ENCODE results near the gene G6PC2.
"Not testable (repeated sequence)": the region's sequence is repeated elsewhere in the genome, so short reads cannot be mapped to it uniquely, and the experiment has no call there.

G6PC2 gene, protein sequence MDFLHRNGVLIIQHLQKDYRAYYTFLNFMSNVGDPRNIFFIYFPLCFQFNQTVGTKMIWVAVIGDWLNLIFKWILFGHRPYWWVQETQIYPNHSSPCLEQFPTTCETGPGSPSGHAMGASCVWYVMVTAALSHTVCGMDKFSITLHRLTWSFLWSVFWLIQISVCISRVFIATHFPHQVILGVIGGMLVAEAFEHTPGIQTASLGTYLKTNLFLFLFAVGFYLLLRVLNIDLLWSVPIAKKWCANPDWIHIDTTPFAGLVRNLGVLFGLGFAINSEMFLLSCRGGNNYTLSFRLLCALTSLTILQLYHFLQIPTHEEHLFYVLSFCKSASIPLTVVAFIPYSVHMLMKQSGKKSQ

DNA sequence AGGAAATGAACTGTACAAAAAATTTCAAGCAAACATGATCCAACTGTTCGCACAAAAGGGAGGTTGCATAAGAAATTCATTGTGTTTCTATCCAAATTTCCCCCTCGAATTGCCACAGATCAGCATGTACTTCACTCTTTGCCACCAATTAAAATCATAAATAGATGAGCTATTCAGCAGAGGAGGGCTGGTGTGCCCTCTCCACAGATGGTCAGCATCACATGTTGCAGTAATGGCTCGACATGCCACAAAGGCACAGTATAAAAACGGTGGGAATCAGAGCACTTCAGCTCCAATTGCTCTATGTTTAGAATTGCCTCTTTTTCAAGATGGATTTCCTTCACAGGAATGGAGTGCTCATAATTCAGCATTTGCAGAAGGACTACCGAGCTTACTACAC, at the start of gene G6PC2:
TSS of gene G6PC2 (plus strand) at position 289 of the 400 bp plus-strand sequence. CDS start at position 330, 41 bp downstream.
- TF ChIP-seq, protein P1, sequence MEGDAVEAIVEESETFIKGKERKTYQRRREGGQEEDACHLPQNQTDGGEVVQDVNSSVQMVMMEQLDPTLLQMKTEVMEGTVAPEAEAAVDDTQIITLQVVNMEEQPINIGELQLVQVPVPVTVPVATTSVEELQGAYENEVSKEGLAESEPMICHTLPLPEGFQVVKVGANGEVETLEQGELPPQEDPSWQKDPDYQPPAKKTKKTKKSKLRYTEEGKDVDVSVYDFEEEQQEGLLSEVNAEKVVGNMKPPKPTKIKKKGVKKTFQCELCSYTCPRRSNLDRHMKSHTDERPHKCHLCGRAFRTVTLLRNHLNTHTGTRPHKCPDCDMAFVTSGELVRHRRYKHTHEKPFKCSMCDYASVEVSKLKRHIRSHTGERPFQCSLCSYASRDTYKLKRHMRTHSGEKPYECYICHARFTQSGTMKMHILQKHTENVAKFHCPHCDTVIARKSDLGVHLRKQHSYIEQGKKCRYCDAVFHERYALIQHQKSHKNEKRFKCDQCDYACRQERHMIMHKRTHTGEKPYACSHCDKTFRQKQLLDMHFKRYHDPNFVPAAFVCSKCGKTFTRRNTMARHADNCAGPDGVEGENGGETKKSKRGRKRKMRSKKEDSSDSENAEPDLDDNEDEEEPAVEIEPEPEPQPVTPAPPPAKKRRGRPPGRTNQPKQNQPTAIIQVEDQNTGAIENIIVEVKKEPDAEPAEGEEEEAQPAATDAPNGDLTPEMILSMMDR (IDR thresholded peaks at IDR 0.05; ENCODE audit: borderline replicate concordance, insufficient read depth, low read depth, low read length) = no peak
- H3K4me3 ChIP-seq (ENCODE audit: low read depth, low read length) = no peak within 1 kb of the TSS

DNA sequence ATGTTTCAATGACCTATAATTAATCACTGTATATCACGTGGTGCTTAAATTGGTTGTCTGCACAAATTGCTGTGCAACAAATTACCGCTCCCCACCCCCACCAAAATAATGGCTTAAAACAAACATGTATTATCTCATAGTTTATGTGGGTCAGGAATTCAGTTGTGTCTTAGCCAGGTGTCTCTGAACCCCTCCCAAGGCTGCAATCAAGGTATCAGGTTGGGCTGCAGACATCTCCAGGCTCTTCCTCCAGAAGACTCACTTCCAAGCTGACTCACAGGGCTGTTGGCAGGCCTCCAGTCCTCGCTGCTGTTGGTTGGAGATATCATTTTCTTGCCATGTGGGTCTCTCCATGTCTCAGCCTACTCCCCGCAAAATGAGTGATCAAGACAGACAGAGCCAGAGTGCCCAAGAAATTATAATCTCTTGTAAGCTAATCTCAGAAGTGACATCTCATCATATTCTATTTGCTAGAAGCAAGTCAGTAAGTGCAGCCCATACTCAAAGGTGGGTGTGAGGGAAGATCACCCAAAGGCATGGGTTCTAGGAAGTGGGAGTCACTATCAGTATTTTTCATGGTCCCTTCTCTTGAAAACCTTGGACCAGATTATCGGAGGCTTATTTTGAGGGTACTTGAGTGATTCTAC, 49.3 kb upstream of the G6PC2 start:
- TF ChIP-seq, protein P1 (IDR thresholded peaks at IDR 0.05; ENCODE audit: borderline replicate concordance, insufficient read depth, low read depth, low read length) = no peak
- no peak overlapping the region for H3K4me3 ChIP-seq (ENCODE audit: low read depth, low read length)

DNA sequence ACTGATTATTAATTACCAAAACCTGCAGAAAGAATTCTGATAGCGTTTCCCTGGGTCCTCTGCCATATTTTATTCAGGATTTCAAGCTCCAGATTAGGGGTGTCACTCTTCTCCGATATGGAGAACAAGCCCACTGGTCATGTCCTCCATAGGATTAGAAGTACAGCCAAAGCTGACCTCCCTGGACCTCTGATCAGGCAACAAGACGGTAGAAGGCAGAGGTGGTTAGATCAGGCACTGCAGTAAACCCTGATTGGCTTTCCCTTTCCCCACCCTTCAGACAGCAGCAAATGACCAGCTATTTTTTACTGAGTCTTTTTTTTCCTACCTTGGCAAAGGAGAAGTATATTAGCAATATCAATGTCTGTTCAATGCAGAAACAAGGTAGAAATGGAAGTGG, 48.6 kb upstream of the G6PC2 start:
- TF ChIP-seq, protein P1 (IDR thresholded peaks at IDR 0.05; ENCODE audit: borderline replicate concordance, insufficient read depth, low read depth, low read length) = no peak
- H3K4me3 ChIP-seq (ENCODE audit: low read depth, low read length) = no peak overlapping the region

DNA sequence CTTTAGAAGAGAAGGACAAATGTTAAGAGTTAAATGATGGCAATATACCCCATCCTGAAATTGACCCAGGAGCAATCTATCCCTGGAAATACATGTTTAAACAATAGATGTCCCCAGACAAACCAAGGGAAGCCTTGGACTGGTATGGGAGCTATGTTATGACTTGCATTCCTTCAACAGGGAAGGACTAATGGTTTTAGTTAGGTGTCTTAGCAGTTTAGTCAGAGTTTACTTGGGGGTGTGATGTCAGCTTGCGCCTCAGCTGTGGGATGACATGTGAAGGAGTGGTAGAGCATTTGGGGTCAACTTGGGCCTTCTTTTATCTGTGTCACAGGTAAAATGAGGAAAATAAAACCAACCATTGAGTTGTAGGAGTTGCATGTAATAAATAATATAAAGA, 47.6 kb upstream of the G6PC2 start:
- H3K4me3 ChIP-seq (ENCODE audit: low read depth, low read length) = no peak overlapping the region
- TF ChIP-seq, protein P1 (IDR thresholded peaks at IDR 0.05; ENCODE audit: borderline replicate concordance, insufficient read depth, low read depth, low read length) = no peak

DNA sequence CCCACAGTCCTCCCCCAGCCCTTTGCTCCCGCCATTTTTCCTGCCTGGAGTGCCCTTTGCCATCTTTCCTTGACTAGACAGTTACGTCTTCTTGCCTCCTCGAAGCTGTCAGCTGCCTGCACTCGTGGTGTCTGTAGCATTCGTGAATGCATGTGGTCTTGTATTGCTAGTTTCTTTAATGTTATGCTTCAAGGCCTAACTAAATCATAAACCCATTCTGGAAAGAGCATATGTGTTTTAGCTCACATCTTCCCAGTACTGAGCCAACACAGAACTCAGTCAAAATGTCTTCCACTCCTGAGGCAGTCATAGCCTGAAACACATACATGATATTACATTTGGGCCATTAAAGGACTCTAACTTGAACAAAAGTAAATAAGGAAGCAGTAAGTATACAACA, 46.4 kb upstream of the G6PC2 start:
- TF ChIP-seq, protein P1 (IDR thresholded peaks at IDR 0.05; ENCODE audit: borderline replicate concordance, insufficient read depth, low read depth, low read length) = no peak

DNA sequence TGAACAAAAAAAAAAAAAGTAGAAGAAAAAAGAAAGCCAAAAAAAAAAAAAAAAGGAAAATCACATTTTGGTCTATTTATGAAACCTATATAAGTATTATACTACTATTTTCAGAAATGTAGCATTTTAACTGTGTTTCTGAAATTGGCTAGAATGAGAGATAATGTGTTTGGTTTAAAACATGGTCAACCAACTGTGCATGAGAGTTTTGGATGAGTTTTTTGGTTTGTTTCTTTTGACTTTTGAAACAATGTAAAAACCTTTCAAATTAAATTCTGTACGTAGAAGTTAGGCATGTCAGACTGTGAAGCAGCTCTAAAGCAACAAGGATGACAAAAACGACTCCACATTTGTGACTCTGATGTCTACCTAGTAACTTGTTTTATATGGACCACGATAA, 45.5 kb upstream of the G6PC2 start:
- H3K4me3 ChIP-seq (ENCODE audit: low read depth, low read length) = no peak overlapping the region
- TF ChIP-seq, protein P1 (IDR thresholded peaks at IDR 0.05; ENCODE audit: borderline replicate concordance, insufficient read depth, low read depth, low read length) = no peak

More for the DNA sequence above, 46.4 kb upstream of the G6PC2 start:
- no peak overlapping the region for H3K4me3 ChIP-seq (ENCODE audit: low read depth, low read length)

DNA sequence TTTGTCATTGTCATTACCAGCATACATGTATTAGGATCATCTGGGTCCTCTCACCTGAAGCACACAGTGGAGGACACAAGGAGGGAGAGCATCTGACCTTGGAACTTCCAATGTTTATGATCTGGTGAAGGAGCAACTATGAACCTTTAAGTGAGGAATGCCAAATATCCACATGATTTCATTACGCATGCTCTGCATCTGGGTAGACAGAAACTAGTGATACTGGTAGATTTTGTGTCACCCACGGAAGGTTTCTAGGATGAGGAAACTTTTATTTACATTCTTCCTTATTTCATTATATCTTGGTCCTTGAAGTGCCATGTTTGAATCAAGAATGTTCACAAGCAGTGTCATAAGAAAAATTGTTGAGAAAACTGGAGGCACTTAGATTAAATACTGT, 42.9 kb upstream of the G6PC2 start:
- no peak overlapping the region for H3K4me3 ChIP-seq (ENCODE audit: low read depth, low read length)
- TF ChIP-seq, protein P1 (IDR thresholded peaks at IDR 0.05; ENCODE audit: borderline replicate concordance, insufficient read depth, low read depth, low read length) = no peak

DNA sequence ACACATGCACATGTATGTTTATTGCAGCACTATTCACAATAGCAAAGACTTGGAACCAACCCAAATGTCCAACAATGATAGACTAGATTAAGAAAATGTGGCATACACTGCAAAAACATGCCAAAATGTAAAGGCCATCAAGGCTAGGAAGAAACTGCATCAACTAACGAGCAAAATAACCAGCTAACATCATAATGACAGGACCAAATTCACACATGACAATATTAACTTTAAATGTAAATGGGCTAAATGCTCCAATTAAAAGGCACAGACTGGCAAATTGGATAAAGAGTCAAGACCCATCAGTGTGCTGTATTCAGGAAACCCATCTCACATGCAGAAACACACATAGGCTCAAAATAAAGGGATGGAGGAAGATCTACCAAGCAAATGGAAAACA, 33.9 kb upstream of the G6PC2 start:
- not testable (repeated sequence) for H3K4me3 ChIP-seq (ENCODE audit: low read depth, low read length)

DNA sequence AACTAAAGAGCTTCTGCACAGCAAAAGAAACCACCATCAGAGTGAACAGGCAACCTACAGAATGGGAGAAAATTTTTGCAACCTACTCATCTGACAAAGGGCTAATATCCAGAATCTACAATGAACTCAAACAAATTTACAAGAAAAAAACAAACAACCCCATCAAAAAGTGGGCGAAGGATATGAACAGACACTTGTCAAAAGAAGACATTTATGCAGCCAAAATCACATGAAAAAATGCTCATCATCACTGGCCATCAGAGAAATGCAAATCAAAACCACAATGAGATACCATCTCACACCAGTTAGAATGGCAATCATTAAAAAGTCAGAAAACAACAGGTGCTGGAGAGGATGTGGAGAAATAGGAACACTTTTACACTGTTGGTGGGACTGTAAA, 30.7 kb upstream of the G6PC2 start:
- H3K4me3 ChIP-seq (ENCODE audit: low read depth, low read length) = not testable (repeated sequence)

DNA sequence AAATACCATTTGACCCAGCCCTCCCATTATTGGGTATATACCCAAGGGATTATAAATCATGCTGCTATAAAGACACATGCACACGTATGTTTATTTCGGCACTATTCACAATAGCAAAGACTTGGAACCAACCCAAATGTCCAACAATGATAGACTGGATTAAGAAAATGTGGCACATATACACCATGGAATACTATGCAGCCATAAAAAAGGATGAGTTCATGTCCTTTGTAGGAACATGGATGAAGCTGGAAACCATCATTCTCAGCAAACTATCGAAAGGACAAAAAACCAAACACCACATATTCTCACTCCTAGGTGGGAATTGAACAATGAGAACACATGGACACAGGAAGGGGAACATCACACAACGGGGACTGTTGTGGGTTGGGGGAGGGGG, 30.3 kb upstream of the G6PC2 start:
- not testable (repeated sequence) for H3K4me3 ChIP-seq (ENCODE audit: low read depth, low read length)

Measured in GM12875 (cell line).